ENCODE data around the gene GHRL.
"Not testable (repeated sequence)": the region's sequence is repeated elsewhere in the genome, so short reads cannot be mapped to it uniquely, and the experiment has no call there.

Gene GHRL

GRCh38 chr3:10278501-10278900, 14.2 kb downstream of the GHRL start:
- Histone ChIP-seq H2AFZ (ENCODE audit: low read length, unreplicated experiment) (no peak overlapping the region), H3K4me1 (ENCODE audit: control insufficient read depth, insufficient read depth, low read length, unreplicated experiment) (peaks cover 10% of the 10 kb centered on the region), H3K79me2 (ENCODE audit: control insufficient read depth, insufficient read depth, low read length, unreplicated experiment) (peaks cover 23% of the 10 kb centered on the region), H3K36me3 (ENCODE audit: insufficient read depth, low read length) (0 out of 2 replicates have a peak, but pooled peaks cover 2% of the 10 kb centered on the region), H3K4me3 (ENCODE audit: low read depth, low read length) (no peak overlapping the region), H3K27me3 (ENCODE audit: insufficient read depth, low read length) (no peaks in the 10 kb centered on the region), H3K27ac (ENCODE audit: low read depth, low read length) (no peak overlapping the region)

GRCh38 chr3:10277115-10277625, 15.6 kb downstream of the GHRL start:
- H3K36me3 ChIP-seq (ENCODE audit: insufficient read depth, low read length), result no peaks in the 10 kb centered on the region
- H3K27ac ChIP-seq (ENCODE audit: low read depth, low read length), result no peak overlapping the region

GRCh38 chr3:10274601-10275000, 18.1 kb downstream of the GHRL start:
- Histone ChIP-seq H2AFZ (ENCODE audit: low read length, unreplicated experiment) (no peak overlapping the region), H3K4me1 (ENCODE audit: control insufficient read depth, insufficient read depth, low read length, unreplicated experiment) (no peaks in the 10 kb centered on the region), H3K36me3 (ENCODE audit: insufficient read depth, low read length) (peaks cover 10% of the 10 kb centered on the region; the same call in 1 of the 2 replicates), H3K4me3 (ENCODE audit: low read depth, low read length) (no peak overlapping the region), H3K27ac (ENCODE audit: low read depth, low read length) (no peak overlapping the region), H3K79me2 (ENCODE audit: control insufficient read depth, insufficient read depth, low read length, unreplicated experiment) (peaks cover 50% of the 10 kb centered on the region), H3K27me3 (ENCODE audit: insufficient read depth, low read length) (no peaks in the 10 kb centered on the region)

More at GRCh38 chr3:10277115-10277625, 15.6 kb downstream of the GHRL start:
- H3K27me3 ChIP-seq (ENCODE audit: insufficient read depth, low read length), result no peaks in the 10 kb centered on the region
- H3K4me3 ChIP-seq (ENCODE audit: low read depth, low read length), result no peak overlapping the region
- H3K4me1 ChIP-seq (ENCODE audit: control insufficient read depth, insufficient read depth, low read length, unreplicated experiment), result peaks cover 7% of the 10 kb centered on the region
- H2AFZ ChIP-seq (ENCODE audit: low read length, unreplicated experiment), result no peak overlapping the region
- H3K79me2 ChIP-seq (ENCODE audit: control insufficient read depth, insufficient read depth, low read length, unreplicated experiment), result peaks cover 28% of the 10 kb centered on the region

GRCh38 chr3:10273702-10274305, 18.9 kb downstream of the GHRL start:
- Histone ChIP-seq H2AFZ (ENCODE audit: low read length, unreplicated experiment) (no peak overlapping the region), H3K36me3 (ENCODE audit: insufficient read depth, low read length) (peaks cover 13% of the 10 kb centered on the region; the same call in 1 of the 2 replicates), H3K4me3 (ENCODE audit: low read depth, low read length) (no peak overlapping the region), H3K79me2 (ENCODE audit: control insufficient read depth, insufficient read depth, low read length, unreplicated experiment) (peaks cover 58% of the 10 kb centered on the region), H3K27me3 (ENCODE audit: insufficient read depth, low read length) (no peaks in the 10 kb centered on the region), H3K4me1 (ENCODE audit: control insufficient read depth, insufficient read depth, low read length, unreplicated experiment) (no peaks in the 10 kb centered on the region), H3K27ac (ENCODE audit: low read depth, low read length) (no peak overlapping the region)

GRCh38 chr3:10272977-10273376, 19.8 kb downstream of the GHRL start:
- Histone ChIP-seq H2AFZ (ENCODE audit: low read length, unreplicated experiment) (no peak overlapping the region), H3K79me2 (ENCODE audit: control insufficient read depth, insufficient read depth, low read length, unreplicated experiment) (peaks cover 66% of the 10 kb centered on the region), H3K4me3 (ENCODE audit: low read depth, low read length) (no peak overlapping the region), H3K27me3 (ENCODE audit: insufficient read depth, low read length) (no peaks in the 10 kb centered on the region), H3K36me3 (ENCODE audit: insufficient read depth, low read length) (peaks cover 15% of the 10 kb centered on the region; the same call in 1 of the 2 replicates), H3K4me1 (ENCODE audit: control insufficient read depth, insufficient read depth, low read length, unreplicated experiment) (peaks cover 4% of the 10 kb centered on the region), H3K27ac (ENCODE audit: low read depth, low read length) (no peak overlapping the region)

GRCh38 chr3:10272476-10272875, 20.3 kb downstream of the GHRL start:
- H2AFZ ChIP-seq (ENCODE audit: low read length, unreplicated experiment); H3K27ac ChIP-seq (ENCODE audit: low read depth, low read length); H3K4me3 ChIP-seq (ENCODE audit: low read depth, low read length); H3K27me3 ChIP-seq (ENCODE audit: insufficient read depth, low read length); H3K4me1 ChIP-seq (ENCODE audit: control insufficient read depth, insufficient read depth, low read length, unreplicated experiment): not testable (repeated sequence)
- Histone ChIP-seq H3K79me2 (ENCODE audit: control insufficient read depth, insufficient read depth, low read length, unreplicated experiment) (peaks cover 71% of the 10 kb centered on the region), H3K36me3 (ENCODE audit: insufficient read depth, low read length) (peaks cover 18% of the 10 kb centered on the region; the same call in 1 of the 2 replicates)

GRCh38 chr3:10269443-10269842, 23.3 kb downstream of the GHRL start:
- Histone ChIP-seq H3K27ac (ENCODE audit: low read depth, low read length) (no peak overlapping the region), H3K79me2 (ENCODE audit: control insufficient read depth, insufficient read depth, low read length, unreplicated experiment) (peaks cover 82% of the 10 kb centered on the region), H3K4me3 (ENCODE audit: low read depth, low read length) (no peak overlapping the region), H3K27me3 (ENCODE audit: insufficient read depth, low read length) (no peaks in the 10 kb centered on the region), H2AFZ (ENCODE audit: low read length, unreplicated experiment) (no peak overlapping the region), H3K4me1 (ENCODE audit: control insufficient read depth, insufficient read depth, low read length, unreplicated experiment) (peaks cover 11% of the 10 kb centered on the region), H3K36me3 (ENCODE audit: insufficient read depth, low read length) (peaks cover 26% of the 10 kb centered on the region; the same call in 1 of the 2 replicates)

- Histone ChIP-seq H3K79me2 (ENCODE audit: control insufficient read depth, insufficient read depth, low read length, unreplicated experiment) (peaks cover 82% of the 10 kb centered on the region), H3K27ac (ENCODE audit: low read depth, low read length) (no peak overlapping the region), H3K27me3 (ENCODE audit: insufficient read depth, low read length) (no peaks in the 10 kb centered on the region), H2AFZ (ENCODE audit: low read length, unreplicated experiment) (no peak overlapping the region), H3K4me3 (ENCODE audit: low read depth, low read length) (no peak overlapping the region), H3K36me3 (ENCODE audit: insufficient read depth, low read length) (peaks cover 26% of the 10 kb centered on the region; the same call in 1 of the 2 replicates), H3K4me1 (ENCODE audit: control insufficient read depth, insufficient read depth, low read length, unreplicated experiment) (peaks cover 11% of the 10 kb centered on the region)
Observed at GRCh38 chr3:10268930-10269329, 23.8 kb downstream of the GHRL start.

GRCh38 chr3:10268116-10268515, 24.6 kb downstream of the GHRL start:
- no peak overlapping the region for H3K4me3 ChIP-seq (ENCODE audit: low read depth, low read length)
- H2AFZ ChIP-seq (ENCODE audit: low read length, unreplicated experiment), result no peak overlapping the region
- H3K27me3 ChIP-seq (ENCODE audit: insufficient read depth, low read length), result no peaks in the 10 kb centered on the region
- H3K36me3 ChIP-seq (ENCODE audit: insufficient read depth, low read length), result peaks cover 26% of the 10 kb centered on the region; the same call in 1 of the 2 replicates
- H3K4me1 ChIP-seq (ENCODE audit: control insufficient read depth, insufficient read depth, low read length, unreplicated experiment), result peaks cover 16% of the 10 kb centered on the region
- H3K27ac ChIP-seq (ENCODE audit: low read depth, low read length), result no peak overlapping the region
- peaks cover 82% of the 10 kb centered on the region for H3K79me2 ChIP-seq (ENCODE audit: control insufficient read depth, insufficient read depth, low read length, unreplicated experiment)

- Histone ChIP-seq H3K79me2 (ENCODE audit: control insufficient read depth, insufficient read depth, low read length, unreplicated experiment) (peaks cover 78% of the 10 kb centered on the region), H3K4me1 (ENCODE audit: control insufficient read depth, insufficient read depth, low read length, unreplicated experiment) (peaks cover 16% of the 10 kb centered on the region), H3K36me3 (ENCODE audit: insufficient read depth, low read length) (peaks cover 30% of the 10 kb centered on the region; the same call in 1 of the 2 replicates)
- H2AFZ ChIP-seq (ENCODE audit: low read length, unreplicated experiment); H3K27ac ChIP-seq (ENCODE audit: low read depth, low read length); H3K4me3 ChIP-seq (ENCODE audit: low read depth, low read length); H3K27me3 ChIP-seq (ENCODE audit: insufficient read depth, low read length): not testable (repeated sequence)
Observed at GRCh38 chr3:10266936-10267335, 25.8 kb downstream of the GHRL start.

- Histone ChIP-seq H3K27ac (ENCODE audit: low read depth, low read length) (no peak overlapping the region), H2AFZ (ENCODE audit: low read length, unreplicated experiment) (no peak overlapping the region), H3K27me3 (ENCODE audit: insufficient read depth, low read length) (no peaks in the 10 kb centered on the region), H3K4me3 (ENCODE audit: low read depth, low read length) (no peak overlapping the region), H3K4me1 (ENCODE audit: control insufficient read depth, insufficient read depth, low read length, unreplicated experiment) (peaks cover 16% of the 10 kb centered on the region), H3K79me2 (ENCODE audit: control insufficient read depth, insufficient read depth, low read length, unreplicated experiment) (peaks cover 71% of the 10 kb centered on the region), H3K36me3 (ENCODE audit: insufficient read depth, low read length) (peaks cover 31% of the 10 kb centered on the region; the same call in 1 of the 2 replicates)
Observed at GRCh38 chr3:10265833-10266232, 26.9 kb downstream of the GHRL start.
